ENCODE data around the gene ZAP70.

GRCh38 chr2:97704989-97705388 lies 8.4 kb upstream of the ZAP70 start:
- TF ChIP-seq CTCF (conservative IDR thresholded peaks at IDR 0.05 in 1 of 2, IDR thresholded peaks at IDR 0.05 in 1 of 2; ENCODE audit: low read depth in 1 of 2, low read length in 2 of 2) (no peak), EZH2 (IDR thresholded peaks at IDR 0.05; ENCODE audit: low read length, missing control alignments) (no peak)

Data from fibroblast of lung (primary cell).